Fibroblast of lung (primary cell): ENCODE data around the gene COL4A1. TPM values are rescaled to one million over a fixed set of nuclear protein-coding genes. Genes with fewer than 3 reads are reported as not detected.

Experiments
- DNase-seq, 2 donors: peaks; one replicate each; pipeline versions ENCODE4 v3.0.0 to v3.0.0-alpha.2; 2010; ENCODE audit warnings: low read depth in 2 of 2
- H2AFZ ChIP-seq: 2 replicates; pipeline ENCODE4 v1.5.1; 2012; ENCODE audit warnings: low read length, control low read depth, inconsistent platforms
- H3K27ac ChIP-seq: 2 replicates; pipeline ENCODE4 v1.5.1; 2011; ENCODE audit warnings: low read length, control low read depth; ENCODE audit not compliant: insufficient read depth
- H3K27me3 ChIP-seq: 2 replicates; pipeline ENCODE4 v1.5.1; 2011; ENCODE audit warnings: mild to moderate bottlenecking, low read length; ENCODE audit not compliant: control insufficient read depth, insufficient read depth
- H3K36me3 ChIP-seq: 2 replicates; pipeline ENCODE4 v1.5.1; 2011; ENCODE audit warnings: low read length; ENCODE audit not compliant: control insufficient read depth, insufficient read depth
- H3K4me1 ChIP-seq: 2 replicates; pipeline ENCODE4 v1.5.1; 2011; ENCODE audit warnings: low read length; ENCODE audit not compliant: control insufficient read depth, insufficient read depth; ENCODE audit errors: extremely low read depth
- H3K4me2 ChIP-seq: 2 replicates; pipeline ENCODE4 v1.5.1; 2011; ENCODE audit warnings: low read length, control low read depth; ENCODE audit not compliant: insufficient read depth; ENCODE audit errors: extremely low read depth
- H3K4me3 ChIP-seq, 4 experiments: fragments of 200-600 bp in 1 of 4; sonication (generic) in 1 of 4; replicated peaks in 1 of 4; 2 replicates each; pipeline ENCODE4 v1.5.1; 2011 to 2016; ENCODE audit warnings: low read length in 4 of 4, low read depth in 3 of 4, mild to moderate bottlenecking in 3 of 4, control low read depth in 2 of 4, inconsistent platforms in 1 of 4, mixed read lengths in 1 of 4; ENCODE audit not compliant: insufficient read depth in 1 of 4; ENCODE audit errors: control extremely low read depth in 1 of 4
- H3K79me2 ChIP-seq: 2 replicates; pipeline ENCODE4 v1.5.1; 2012; ENCODE audit warnings: mild to moderate bottlenecking, low read length, inconsistent platforms; ENCODE audit not compliant: control insufficient read depth, insufficient read depth
- H3K9ac ChIP-seq: 2 replicates; pipeline ENCODE4 v1.5.1; 2011; ENCODE audit warnings: mild to moderate bottlenecking, low read length, control low read depth; ENCODE audit not compliant: insufficient read depth
- H3K9me3 ChIP-seq: 2 replicates; pipeline ENCODE4 v1.5.1; 2012; ENCODE audit warnings: low read depth, low read length; ENCODE audit not compliant: control insufficient read depth, insufficient read depth
- H4K20me1 ChIP-seq: 2 replicates; pipeline ENCODE4 v1.5.1; 2011; ENCODE audit warnings: low read length; ENCODE audit not compliant: control insufficient read depth, insufficient read depth; ENCODE audit errors: extremely low read depth
- CTCF ChIP-seq, 2 donors: IDR thresholded peaks in 1 of 2; conservative IDR thresholded peaks in 1 of 2; 1 replicate in 1 of 2; 2 replicates in 1 of 2; pipeline ENCODE4 v1.5.1; 2011 to 2012; ENCODE audit warnings: low read length in 2 of 2, control low read depth in 1 of 2, inconsistent platforms in 1 of 2, low read depth in 1 of 2, mild to moderate bottlenecking in 1 of 2
- EZH2 ChIP-seq: IDR thresholded peaks from 2 replicates; pipeline ENCODE4 v1.5.1; 2012; ENCODE audit warnings: low read length, control low read depth, mild to moderate bottlenecking; ENCODE audit errors: missing control alignments
- polyA plus RNA-seq, 2 donors: library from polyadenylated mRNA; depleted of rRNA in 1 of 2; stranded (reverse) in 1 of 2; unstranded in 1 of 2; fragments of >200 nt; gene quantifications; 2 replicates each; pipeline ENCODE4 v1.2.1, GENCODE V29; 2011 to 2012; ENCODE audit warnings: missing spikeins in 1 of 2
- total RNA-seq: library from RNA; depleted of rRNA; stranded (reverse); fragments of >200 nt; gene quantifications from 2 replicates; pipeline ENCODE4 v1.2.1, GENCODE V29; 2014

Gene COL4A1
- total and polyA plus RNA-seq, 2 donors (not counting 1 experiment from before 2014, with no cell fraction given): 34.0 to 607 TPM

GRCh38 chr13:110217811-110218210 lies 89.1 kb downstream of the COL4A1 start:
- H3K79me2 ChIP-seq: peaks cover 12% of the 10 kb centered on the region

GRCh38 chr13:110217085-110217484 lies 89.9 kb downstream of the COL4A1 start:
- no peak overlapping the region for H2AFZ ChIP-seq
- peak overlapping the region; percentile 76 for H3K27ac ChIP-seq
- no peaks in the 10 kb centered on the region for H3K9me3 ChIP-seq
- peak overlapping the region; percentile 11 for H3K9ac ChIP-seq
- peaks cover 32% of the 10 kb centered on the region for H3K4me1 ChIP-seq
- DNase-seq: no peak
- no peaks in the 10 kb centered on the region for H3K27me3 ChIP-seq
- H3K79me2 ChIP-seq: peaks cover 12% of the 10 kb centered on the region
- H3K4me2 ChIP-seq: no peak overlapping the region
- H3K4me3 ChIP-seq: no peak overlapping the region
- TF ChIP-seq EZH2: no peak
- TF ChIP-seq CTCF (conservative IDR thresholded peaks at IDR 0.05 in 1 of 2, IDR thresholded peaks at IDR 0.05 in 1 of 2; ENCODE audit: low read depth in 1 of 2, low read length in 2 of 2): no peak
- H4K20me1 ChIP-seq: no peaks in the 10 kb centered on the region
- no peaks in the 10 kb centered on the region for H3K36me3 ChIP-seq

More at GRCh38 chr13:110217811-110218210, 89.1 kb downstream of the COL4A1 start:
- no peaks in the 10 kb centered on the region for H3K27me3 ChIP-seq
- H3K9me3 ChIP-seq: no peaks in the 10 kb centered on the region
- no peaks in the 10 kb centered on the region for H4K20me1 ChIP-seq
- TF ChIP-seq CTCF (conservative IDR thresholded peaks at IDR 0.05 in 1 of 2, IDR thresholded peaks at IDR 0.05 in 1 of 2; ENCODE audit: low read depth in 1 of 2, low read length in 2 of 2) (no peak), EZH2 (no peak)
- DNase-seq: no peak
- H3K27ac ChIP-seq: peak overlapping the region; percentile 50
- no peak overlapping the region for H3K4me3 ChIP-seq
- no peak overlapping the region for H2AFZ ChIP-seq
- no peak overlapping the region for H3K9ac ChIP-seq
- no peak overlapping the region for H3K4me2 ChIP-seq
- peaks cover 32% of the 10 kb centered on the region for H3K4me1 ChIP-seq
- H3K36me3 ChIP-seq: no peaks in the 10 kb centered on the region

GRCh38 chr13:110216398-110217041 lies 90.4 kb downstream of the COL4A1 start:
- Histone ChIP-seq H3K27me3 (no peaks in the 10 kb centered on the region), H4K20me1 (no peaks in the 10 kb centered on the region), H3K27ac (peak overlapping the region; percentile 76), H3K9ac (peak overlapping the region; percentile 47), H3K4me1 (peaks cover 26% of the 10 kb centered on the region), H2AFZ (no peak overlapping the region), H3K9me3 (no peaks in the 10 kb centered on the region), H3K79me2 (peaks cover 12% of the 10 kb centered on the region), H3K36me3 (no peaks in the 10 kb centered on the region), H3K4me2 (peak overlapping the region; percentile 1), H3K4me3 (no peak overlapping the region)
- TF ChIP-seq EZH2 (no peak), CTCF (conservative IDR thresholded peaks at IDR 0.05 in 1 of 2, IDR thresholded peaks at IDR 0.05 in 1 of 2; ENCODE audit: low read depth in 1 of 2, low read length in 2 of 2) (no peak)
- DNase-seq: peak; percentile 86 to 88
